Fibroblast of villous mesenchyme (primary cell): ENCODE measurements around the gene TMEM17. TPM values are rescaled to one million over a fixed set of nuclear protein-coding genes. Genes with fewer than 3 reads are reported as not detected.

ENCODE experiments used
- DNase-seq: peaks from one replicate; pipeline ENCODE4 v3.0.0-alpha.2; 2010; ENCODE audit warnings: low read depth
- H3K4me3 ChIP-seq: 2 replicates; pipeline ENCODE4 v1.5.1; 2011; ENCODE audit warnings: low read depth, mild to moderate bottlenecking, low read length
- total RNA-seq: library from RNA; depleted of rRNA; stranded (reverse); fragments of >200 nt; gene quantifications from 2 replicates; pipeline ENCODE4 v1.2.3, GENCODE V29; 2012
- TF ChIP-seq, protein P1 (sequence below): IDR thresholded peaks from 2 replicates; pipeline ENCODE4 v1.5.1; 2012; ENCODE audit warnings: low read depth, mild to moderate bottlenecking, low read length; ENCODE audit not compliant: insufficient read depth

The TMEM17 gene, protein sequence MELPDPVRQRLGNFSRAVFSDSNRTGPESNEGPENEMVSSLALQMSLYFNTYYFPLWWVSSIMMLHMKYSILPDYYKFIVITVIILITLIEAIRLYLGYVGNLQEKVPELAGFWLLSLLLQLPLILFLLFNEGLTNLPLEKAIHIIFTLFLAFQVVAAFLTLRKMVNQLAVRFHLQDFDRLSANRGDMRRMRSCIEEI
- 1.6 and 3.0 TPM in 2 replicates for total RNA-seq

DNA sequence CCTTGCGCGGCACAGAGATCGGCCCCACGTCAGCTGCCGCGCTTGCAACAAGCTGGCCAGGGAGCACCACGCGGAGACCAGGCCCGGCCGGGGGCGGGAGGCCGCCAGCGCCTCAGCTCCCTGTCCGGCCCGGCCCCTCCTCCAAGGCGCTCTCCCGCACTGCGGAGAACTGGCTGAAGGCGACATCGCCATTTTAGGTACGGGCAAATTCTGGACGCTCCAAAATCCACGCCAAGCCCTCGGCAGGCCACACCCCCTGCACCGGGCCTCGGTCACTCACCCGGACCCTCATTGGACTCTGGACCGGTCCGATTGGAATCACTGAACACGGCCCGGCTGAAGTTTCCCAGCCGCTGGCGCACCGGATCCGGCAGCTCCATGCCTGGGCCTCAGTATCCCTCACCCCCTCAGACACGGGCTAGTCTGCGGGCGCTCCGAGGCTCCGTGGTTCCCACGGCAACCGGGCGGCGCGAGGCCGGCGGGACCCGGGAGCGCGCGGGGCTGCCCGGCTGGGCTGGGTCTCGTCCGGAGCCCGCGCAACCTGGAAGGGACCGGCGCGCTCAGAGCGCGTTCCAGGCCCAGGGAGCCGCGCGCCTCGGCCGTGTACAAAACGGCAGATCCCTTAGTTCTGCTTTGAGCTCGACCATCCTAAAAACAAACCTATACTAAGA lies at the start of gene TMEM17:
Gene TMEM17 (minus strand): TSS at position 446 of the 671 bp plus-strand sequence. CDS start 66 bp downstream, at position 380.
- TF ChIP-seq, protein P1, sequence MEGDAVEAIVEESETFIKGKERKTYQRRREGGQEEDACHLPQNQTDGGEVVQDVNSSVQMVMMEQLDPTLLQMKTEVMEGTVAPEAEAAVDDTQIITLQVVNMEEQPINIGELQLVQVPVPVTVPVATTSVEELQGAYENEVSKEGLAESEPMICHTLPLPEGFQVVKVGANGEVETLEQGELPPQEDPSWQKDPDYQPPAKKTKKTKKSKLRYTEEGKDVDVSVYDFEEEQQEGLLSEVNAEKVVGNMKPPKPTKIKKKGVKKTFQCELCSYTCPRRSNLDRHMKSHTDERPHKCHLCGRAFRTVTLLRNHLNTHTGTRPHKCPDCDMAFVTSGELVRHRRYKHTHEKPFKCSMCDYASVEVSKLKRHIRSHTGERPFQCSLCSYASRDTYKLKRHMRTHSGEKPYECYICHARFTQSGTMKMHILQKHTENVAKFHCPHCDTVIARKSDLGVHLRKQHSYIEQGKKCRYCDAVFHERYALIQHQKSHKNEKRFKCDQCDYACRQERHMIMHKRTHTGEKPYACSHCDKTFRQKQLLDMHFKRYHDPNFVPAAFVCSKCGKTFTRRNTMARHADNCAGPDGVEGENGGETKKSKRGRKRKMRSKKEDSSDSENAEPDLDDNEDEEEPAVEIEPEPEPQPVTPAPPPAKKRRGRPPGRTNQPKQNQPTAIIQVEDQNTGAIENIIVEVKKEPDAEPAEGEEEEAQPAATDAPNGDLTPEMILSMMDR: no peak
- DNase-seq: peak; percentile 91

GRCh38 chr2:62554440-62554839 lies 48.4 kb upstream of the TMEM17 start:
- H3K4me3 ChIP-seq: no peak overlapping the region
- DNase-seq: no peak
- TF ChIP-seq, protein P1: no peak

More for the DNA sequence above, at the start of gene TMEM17:
- H3K4me3 ChIP-seq: peak within 1 kb of the TSS; percentile 80

- DNase-seq: no peak
- H3K4me3 ChIP-seq: no peak overlapping the region
- TF ChIP-seq, protein P1: no peak
Observed at GRCh38 chr2:62550461-62550860, 44.5 kb upstream of the TMEM17 start.

DNA sequence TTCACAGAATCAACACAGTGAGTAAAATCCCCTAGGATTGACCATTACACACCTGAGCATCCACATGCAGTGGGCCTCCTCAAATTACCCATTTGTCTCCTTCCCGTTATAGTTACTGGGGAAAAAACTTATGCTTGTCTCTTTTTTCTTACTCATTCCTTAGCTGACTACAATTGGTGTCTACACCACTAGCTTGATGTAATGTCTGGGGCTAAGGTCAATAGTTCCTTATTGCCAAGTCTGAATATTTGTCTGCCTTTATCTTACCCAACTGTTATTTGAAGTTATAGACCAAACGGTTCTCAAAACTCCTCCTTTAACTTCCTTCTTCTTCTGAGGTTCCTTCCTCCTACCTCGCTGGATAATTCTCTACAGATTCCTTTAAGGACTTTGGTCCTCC lies 41.9 kb upstream of the TMEM17 start:
- no peak overlapping the region for H3K4me3 ChIP-seq
- TF ChIP-seq, protein P1: no peak
- no peak for DNase-seq

DNA sequence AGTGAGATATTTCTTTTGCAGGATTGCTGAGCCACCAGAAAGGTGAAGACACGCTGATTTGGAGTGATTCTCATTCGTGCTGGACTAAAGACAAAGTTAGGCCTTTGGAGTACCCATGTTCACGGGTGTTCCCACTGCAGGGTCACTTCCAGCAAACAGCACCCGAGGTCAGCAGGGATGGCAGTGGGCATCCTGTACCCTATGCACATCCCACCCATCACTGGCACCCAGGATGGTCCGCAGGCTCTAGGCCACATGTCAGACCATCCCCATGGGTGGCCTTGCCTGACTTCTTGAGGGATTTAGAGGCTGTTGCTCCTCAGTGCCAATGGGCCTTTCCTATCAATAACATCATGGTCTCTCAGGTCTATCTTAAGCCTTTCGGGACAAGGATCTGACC lies 39.3 kb upstream of the TMEM17 start:
- DNase-seq: no peak
- H3K4me3 ChIP-seq: no peak overlapping the region
- TF ChIP-seq, protein P1: no peak

DNA sequence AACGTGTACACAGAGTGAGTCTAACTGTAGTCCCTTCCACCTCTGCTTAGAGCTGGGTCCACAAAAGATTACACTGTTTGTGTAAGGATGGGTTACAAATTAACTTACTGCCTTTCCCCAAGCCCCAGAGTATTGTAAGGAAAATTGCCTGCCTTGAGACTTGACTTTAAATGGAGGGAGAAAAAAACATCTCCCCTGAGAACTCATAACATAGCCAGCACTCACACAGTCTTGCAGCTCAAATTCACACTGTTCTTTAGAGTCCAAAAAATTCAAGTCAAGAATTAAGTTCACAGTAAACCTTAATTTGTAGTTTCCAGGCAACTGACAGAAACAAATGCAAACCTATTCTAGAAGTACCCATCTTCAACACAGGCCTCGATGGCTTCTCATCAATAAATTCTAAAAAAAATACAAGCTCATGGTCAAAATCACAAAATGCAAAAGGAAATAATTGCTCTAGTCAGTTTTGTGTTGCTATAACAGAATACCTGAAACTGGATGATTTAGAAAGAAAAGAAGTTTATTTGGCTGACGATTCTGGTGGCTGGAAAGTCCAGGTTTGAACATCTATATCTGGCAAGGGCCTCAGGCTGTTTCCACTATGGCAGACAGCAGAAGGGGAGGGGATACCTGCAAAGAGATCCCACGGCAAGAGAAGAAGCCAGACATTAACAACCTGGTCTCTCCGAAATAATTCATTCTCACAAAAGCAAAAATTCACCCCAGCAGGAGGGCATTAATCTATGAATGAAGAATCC lies 34.6 kb upstream of the TMEM17 start:
- DNase-seq: no peak
- no peak overlapping the region for H3K4me3 ChIP-seq
- TF ChIP-seq, protein P1: no peak
